GM12873 (cell line): ENCODE results near the gene BAG2.

Source experiments
- CTCF ChIP-seq: IDR thresholded peaks from 2 replicates; pipeline ENCODE4 v1.5.1; 2012; ENCODE audit warnings: low read depth, mild to moderate bottlenecking, moderate library complexity, low read length, control low read depth; ENCODE audit not compliant: insufficient read depth; ENCODE audit errors: missing control alignments

Gene BAG2

GRCh38 chr6:57174511-57174907, 2.4 kb downstream of the BAG2 start:
- no peak for TF ChIP-seq CTCF

GRCh38 chr6:57177545-57178265, 5.6 kb downstream of the BAG2 start:
- TF ChIP-seq CTCF, result no peak

GRCh38 chr6:57180596-57180995, 8.5 kb downstream of the BAG2 start:
- no peak for TF ChIP-seq CTCF

GRCh38 chr6:57182017-57182432, 9.9 kb downstream of the BAG2 start:
- no peak for TF ChIP-seq CTCF

- TF ChIP-seq CTCF, result no peak
Measured at GRCh38 chr6:57183336-57183735, 11.2 kb downstream of the BAG2 start.

GRCh38 chr6:57190140-57190539, 18.0 kb downstream of the BAG2 start:
- no peak for TF ChIP-seq CTCF

- TF ChIP-seq CTCF, result no peak
Measured at GRCh38 chr6:57193177-57193576, 21.1 kb downstream of the BAG2 start.
